ENCODE measurements around the gene ZNF652. TPM values are rescaled to one million over a fixed set of nuclear protein-coding genes. Genes with fewer than 3 reads are reported as not detected.

Gene ZNF652
- total and polyA plus RNA-seq, 2 experiments from 2014 or later: 36.2 to 54.5 TPM

DNA sequence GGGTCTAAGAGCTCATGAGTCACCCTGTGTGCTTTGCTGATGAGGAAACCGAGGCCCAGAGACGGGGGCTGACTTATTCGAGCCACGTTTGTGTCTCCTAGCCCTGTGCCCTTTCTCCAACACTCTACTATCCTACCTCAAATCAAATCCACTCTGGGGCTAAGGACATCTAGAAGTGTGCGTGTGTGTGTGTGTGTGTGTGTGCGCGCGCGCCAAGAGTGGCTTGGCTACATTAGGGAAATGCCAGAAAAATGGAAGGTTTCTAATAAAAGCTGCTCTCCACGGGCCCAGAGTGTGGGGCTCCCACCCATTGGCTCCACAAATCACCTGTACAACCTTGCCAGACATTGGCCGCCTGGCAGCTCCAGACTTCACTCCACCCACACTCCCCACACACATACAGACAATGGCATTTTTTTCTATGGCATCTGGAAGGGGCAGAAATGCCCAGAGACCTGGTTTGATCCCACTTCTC, 101.2 kb downstream of the ZNF652 start (continued):
- TF ChIP-seq, protein P1, sequence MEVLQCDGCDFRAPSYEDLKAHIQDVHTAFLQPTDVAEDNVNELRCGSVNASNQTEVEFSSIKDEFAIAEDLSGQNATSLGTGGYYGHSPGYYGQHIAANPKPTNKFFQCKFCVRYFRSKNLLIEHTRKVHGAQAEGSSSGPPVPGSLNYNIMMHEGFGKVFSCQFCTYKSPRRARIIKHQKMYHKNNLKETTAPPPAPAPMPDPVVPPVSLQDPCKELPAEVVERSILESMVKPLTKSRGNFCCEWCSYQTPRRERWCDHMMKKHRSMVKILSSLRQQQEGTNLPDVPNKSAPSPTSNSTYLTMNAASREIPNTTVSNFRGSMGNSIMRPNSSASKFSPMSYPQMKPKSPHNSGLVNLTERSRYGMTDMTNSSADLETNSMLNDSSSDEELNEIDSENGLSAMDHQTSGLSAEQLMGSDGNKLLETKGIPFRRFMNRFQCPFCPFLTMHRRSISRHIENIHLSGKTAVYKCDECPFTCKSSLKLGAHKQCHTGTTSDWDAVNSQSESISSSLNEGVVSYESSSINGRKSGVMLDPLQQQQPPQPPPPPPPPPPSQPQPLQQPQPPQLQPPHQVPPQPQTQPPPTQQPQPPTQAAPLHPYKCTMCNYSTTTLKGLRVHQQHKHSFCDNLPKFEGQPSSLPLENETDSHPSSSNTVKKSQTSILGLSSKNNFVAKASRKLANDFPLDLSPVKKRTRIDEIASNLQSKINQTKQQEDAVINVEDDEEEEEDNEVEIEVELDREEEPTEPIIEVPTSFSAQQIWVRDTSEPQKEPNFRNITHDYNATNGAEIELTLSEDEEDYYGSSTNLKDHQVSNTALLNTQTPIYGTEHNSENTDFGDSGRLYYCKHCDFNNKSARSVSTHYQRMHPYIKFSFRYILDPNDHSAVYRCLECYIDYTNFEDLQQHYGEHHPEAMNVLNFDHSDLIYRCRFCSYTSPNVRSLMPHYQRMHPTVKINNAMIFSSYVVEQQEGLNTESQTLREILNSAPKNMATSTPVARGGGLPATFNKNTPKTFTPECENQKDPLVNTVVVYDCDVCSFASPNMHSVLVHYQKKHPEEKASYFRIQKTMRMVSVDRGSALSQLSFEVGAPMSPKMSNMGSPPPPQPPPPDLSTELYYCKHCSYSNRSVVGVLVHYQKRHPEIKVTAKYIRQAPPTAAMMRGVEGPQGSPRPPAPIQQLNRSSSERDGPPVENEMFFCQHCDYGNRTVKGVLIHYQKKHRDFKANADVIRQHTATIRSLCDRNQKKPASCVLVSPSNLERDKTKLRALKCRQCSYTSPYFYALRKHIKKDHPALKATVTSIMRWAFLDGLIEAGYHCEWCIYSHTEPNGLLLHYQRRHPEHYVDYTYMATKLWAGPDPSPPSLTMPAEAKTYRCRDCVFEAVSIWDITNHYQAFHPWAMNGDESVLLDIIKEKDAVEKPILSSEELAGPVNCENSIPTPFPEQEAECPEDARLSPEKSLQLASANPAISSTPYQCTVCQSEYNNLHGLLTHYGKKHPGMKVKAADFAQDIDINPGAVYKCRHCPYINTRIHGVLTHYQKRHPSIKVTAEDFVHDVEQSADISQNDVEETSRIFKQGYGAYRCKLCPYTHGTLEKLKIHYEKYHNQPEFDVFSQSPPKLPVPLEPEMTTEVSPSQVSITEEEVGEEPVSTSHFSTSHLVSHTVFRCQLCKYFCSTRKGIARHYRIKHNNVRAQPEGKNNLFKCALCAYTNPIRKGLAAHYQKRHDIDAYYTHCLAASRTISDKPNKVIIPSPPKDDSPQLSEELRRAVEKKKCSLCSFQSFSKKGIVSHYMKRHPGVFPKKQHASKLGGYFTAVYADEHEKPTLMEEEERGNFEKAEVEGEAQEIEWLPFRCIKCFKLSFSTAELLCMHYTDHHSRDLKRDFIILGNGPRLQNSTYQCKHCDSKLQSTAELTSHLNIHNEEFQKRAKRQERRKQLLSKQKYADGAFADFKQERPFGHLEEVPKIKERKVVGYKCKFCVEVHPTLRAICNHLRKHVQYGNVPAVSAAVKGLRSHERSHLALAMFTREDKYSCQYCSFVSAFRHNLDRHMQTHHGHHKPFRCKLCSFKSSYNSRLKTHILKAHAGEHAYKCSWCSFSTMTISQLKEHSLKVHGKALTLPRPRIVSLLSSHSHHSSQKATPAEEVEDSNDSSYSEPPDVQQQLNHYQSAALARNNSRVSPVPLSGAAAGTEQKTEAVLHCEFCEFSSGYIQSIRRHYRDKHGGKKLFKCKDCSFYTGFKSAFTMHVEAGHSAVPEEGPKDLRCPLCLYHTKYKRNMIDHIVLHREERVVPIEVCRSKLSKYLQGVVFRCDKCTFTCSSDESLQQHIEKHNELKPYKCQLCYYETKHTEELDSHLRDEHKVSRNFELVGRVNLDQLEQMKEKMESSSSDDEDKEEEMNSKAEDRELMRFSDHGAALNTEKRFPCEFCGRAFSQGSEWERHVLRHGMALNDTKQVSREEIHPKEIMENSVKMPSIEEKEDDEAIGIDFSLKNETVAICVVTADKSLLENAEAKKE (CRISPR knock-in tag; IDR thresholded peaks at IDR 0.05): no peak
- TF ChIP-seq CREB1 (CRISPR knock-in tag; IDR thresholded peaks at IDR 0.05; ENCODE audit: low read depth): no peak
- no peak for TF ChIP-seq STAT1 (IDR thresholded peaks at IDR 0.05; ENCODE audit: unreplicated experiment)
- no peak for TF ChIP-seq EZH2phosphoT487 (IDR thresholded peaks at IDR 0.05; ENCODE audit: unreplicated experiment)

DNA sequence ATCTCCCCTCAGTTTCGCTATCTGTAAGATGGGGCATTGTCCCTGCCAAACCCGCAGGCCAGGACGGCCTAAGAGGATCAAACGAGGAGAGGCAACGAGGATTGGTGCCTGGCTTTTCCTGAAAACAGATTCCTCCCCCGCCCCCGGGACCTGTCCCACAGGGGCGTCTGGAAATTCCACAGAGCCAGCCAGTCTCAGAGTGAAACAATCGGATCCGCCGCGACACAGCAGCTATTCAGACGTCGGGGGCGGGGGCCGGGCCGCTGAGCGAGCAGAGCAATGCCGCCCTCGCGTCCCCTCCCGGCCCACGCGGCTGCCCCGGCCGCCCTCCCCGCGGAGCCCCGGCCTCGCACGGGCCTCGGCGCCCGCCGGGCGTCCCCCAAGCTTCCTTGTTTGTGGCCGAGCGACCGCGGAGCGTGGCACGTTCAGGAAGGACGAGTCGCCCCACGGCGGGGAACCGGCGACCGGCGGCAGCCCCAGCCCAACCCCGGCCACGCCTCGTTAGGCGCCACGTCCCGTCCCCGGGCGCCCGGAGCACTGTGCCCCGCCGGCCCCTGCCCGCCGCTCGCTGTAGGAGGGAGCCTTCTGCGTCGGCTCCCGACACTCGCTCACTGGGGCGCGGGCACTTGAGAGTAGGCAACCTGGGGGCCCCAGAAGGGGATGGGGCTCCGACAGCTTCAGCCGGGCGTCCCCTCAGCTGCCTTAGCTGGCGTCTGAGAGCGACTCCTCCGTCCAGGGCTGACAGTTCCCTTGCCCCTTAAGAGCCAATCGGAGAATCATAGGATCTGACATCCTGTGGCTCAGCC, 101.8 kb downstream of the ZNF652 start:
- Mint-ChIP-seq H3K27me3 (ENCODE audit: insufficient read depth, low read depth, poor library complexity) (peaks cover 31% of the 10 kb centered on the region), H3K4me1 (peaks cover 5% of the 10 kb centered on the region), H3K36me3 (ENCODE audit: low read depth) (no peaks in the 10 kb centered on the region), H3K4me3 (peak overlapping the region; percentile 78), H3K27ac (no peak overlapping the region), H3K9me3 (no peaks in the 10 kb centered on the region)
- peak overlapping the region; percentile 98 for H2AFZ ChIP-seq
- no peaks in the 10 kb centered on the region for H3F3A ChIP-seq (replicated peaks; ENCODE audit: low read depth)
- peaks cover 24% of the 10 kb centered on the region for H3K27me3 ChIP-seq (ENCODE audit: insufficient read depth)
- no peaks in the 10 kb centered on the region for H3K9me2 ChIP-seq (ENCODE audit: insufficient read depth)
- TF ChIP-seq EZH2 (IDR thresholded peaks at IDR 0.05; ENCODE audit: low read depth, unreplicated experiment) (peak; percentile 25), STAT1 (IDR thresholded peaks at IDR 0.05; ENCODE audit: unreplicated experiment) (no peak)
- H3K79me2 ChIP-seq (replicated peaks; ENCODE audit: insufficient read depth): no peaks in the 10 kb centered on the region
- H3K4me2 ChIP-seq: peak overlapping the region; percentile 92
- peak; percentile 70 for DNase-seq (ENCODE audit: low spot score)
- H4K20me1 ChIP-seq (replicated peaks; ENCODE audit: insufficient read depth): no peaks in the 10 kb centered on the region
- peak; percentile 82 for ATAC-seq
- no peaks in the 10 kb centered on the region for H3K36me3 ChIP-seq (ENCODE audit: insufficient read depth)
- no peaks in the 10 kb centered on the region for H3K4me1 ChIP-seq (ENCODE audit: insufficient read depth)
- peak overlapping the region; percentile 72 for H3K4me3 ChIP-seq
- no peak overlapping the region for H3K27ac ChIP-seq (ENCODE audit: low read depth)

Measured in GM23338 (cell line).